HEK293 (cell line): ENCODE results near the gene TCTN1.

Source experiments
- CTCF ChIA-PET: fragments of 350-600 bp; formaldehyde crosslinking; extraction: SDS; loops from one replicate; lab custom pipeline; 2021; ENCODE audit warnings: antibody characterized with exemption; lab: Yijun Ruan, JAX
- POLR2A ChIA-PET: fragments of 300-600 bp; formaldehyde crosslinking; extraction: SDS; loops from one replicate; lab custom pipeline; 2020; ENCODE audit warnings: antibody characterized with exemption, inconsistent platforms; lab: Yijun Ruan, JAX
- H3K27ac ChIP-seq: fragments of 200-500 bp; sonication (Bioruptor generic); 2 replicates; pipeline ENCODE4 v1.5.1; 2014; ENCODE audit warnings: low read depth, low read length, control low read depth, inconsistent platforms; ENCODE audit errors: extremely low read depth
- H3K36me3 ChIP-seq, 2 experiments: fragments of 200-500 bp in 1 of 2; sonication (Bioruptor generic) in 1 of 2; 1 replicate in 1 of 2; 2 replicates in 1 of 2; pipeline ENCODE4 v1.5.1; 2014 to 2017; ENCODE audit warnings: inconsistent platforms in 2 of 2, low read length in 2 of 2; ENCODE audit not compliant: control insufficient read depth in 2 of 2, insufficient read depth in 1 of 2
- H3K4me1 ChIP-seq: fragments of 200-500 bp; sonication (Bioruptor generic); 2 replicates; pipeline ENCODE4 v1.5.1; 2014; ENCODE audit warnings: mild to moderate bottlenecking, low read length, inconsistent platforms; ENCODE audit not compliant: control insufficient read depth, insufficient read depth
- H3K4me3 ChIP-seq: 2 replicates; pipeline ENCODE4 v1.5.1; 2011; ENCODE audit warnings: low read depth, mild to moderate bottlenecking, control low read depth, low read length, moderate library complexity
- H3K9me3 ChIP-seq: fragments of 200-500 bp; sonication (Bioruptor generic); 2 replicates; pipeline ENCODE4 v1.5.1; 2014; ENCODE audit warnings: low read depth, low read length, inconsistent platforms; ENCODE audit not compliant: control insufficient read depth, insufficient read depth
- HOXC10 ChIP-seq: sonication (generic); formaldehyde crosslinking; IDR thresholded peaks from 2 replicates; pipeline ENCODE4 v1.8.1; 2023; ENCODE audit warnings: mild to moderate bottlenecking, missing genetic modification reagents
- OVOL3 ChIP-seq: fragments of 450-650 bp; formaldehyde crosslinking; IDR thresholded peaks from 2 replicates; pipeline ENCODE4 v1.5.1; 2016; ENCODE audit warnings: missing biosample characterization, missing genetic modification characterization
- SCRT1 ChIP-seq: fragments of 450-650 bp; formaldehyde crosslinking; IDR thresholded peaks from 2 replicates; pipeline ENCODE4 v1.5.1; 2016; ENCODE audit warnings: missing biosample characterization, missing genetic modification characterization, borderline replicate concordance
- SP2 ChIP-seq: fragments of 450-650 bp; formaldehyde crosslinking; IDR thresholded peaks from 2 replicates; pipeline ENCODE4 v1.5.1; 2016; ENCODE audit warnings: missing biosample characterization, missing genetic modification characterization
- YY1 ChIP-seq: fragments of 450-650 bp; formaldehyde crosslinking; IDR thresholded peaks from 2 replicates; pipeline ENCODE4 v1.5.1; 2018; ENCODE audit warnings: missing biosample characterization, missing genetic modification characterization
- ZBTB10 ChIP-seq: fragments of 450-650 bp; formaldehyde crosslinking; IDR thresholded peaks from 2 replicates; pipeline ENCODE4 v1.5.1; 2016; ENCODE audit warnings: missing biosample characterization, missing genetic modification characterization
- ZFP69B ChIP-seq: fragments of 450-650 bp; formaldehyde crosslinking; IDR thresholded peaks from 2 replicates; pipeline ENCODE4 v1.5.1; 2016; ENCODE audit warnings: missing biosample characterization, missing genetic modification characterization
- ZNF112 ChIP-seq: fragments of 450-650 bp; formaldehyde crosslinking; IDR thresholded peaks from 2 replicates; pipeline ENCODE4 v1.5.0; 2017; ENCODE audit warnings: missing biosample characterization, missing genetic modification characterization
- ZNF114 ChIP-seq: fragments of 450-650 bp; formaldehyde crosslinking; IDR thresholded peaks from 2 replicates; pipeline ENCODE4 v1.5.0; 2017; ENCODE audit warnings: missing biosample characterization, missing genetic modification characterization
- ZNF138 ChIP-seq: fragments of 450-650 bp; formaldehyde crosslinking; IDR thresholded peaks from 2 replicates; pipeline ENCODE4 v1.5.1; 2016; ENCODE audit warnings: missing biosample characterization, missing genetic modification characterization, borderline replicate concordance
- ZNF214 ChIP-seq: fragments of 450-650 bp; formaldehyde crosslinking; IDR thresholded peaks from 2 replicates; pipeline ENCODE4 v1.5.1; 2017; ENCODE audit warnings: missing biosample characterization, mild to moderate bottlenecking, missing genetic modification characterization, borderline replicate concordance
- ZNF266 ChIP-seq: fragments of 450-650 bp; formaldehyde crosslinking; IDR thresholded peaks from 2 replicates; pipeline ENCODE4 v1.5.1; 2016; ENCODE audit warnings: missing biosample characterization, missing genetic modification characterization, low read depth
- ZNF48 ChIP-seq: fragments of 450-650 bp; formaldehyde crosslinking; IDR thresholded peaks from 2 replicates; pipeline ENCODE4 v1.5.1; 2016; ENCODE audit warnings: missing biosample characterization, missing genetic modification characterization
- ZNF654 ChIP-seq: fragments of 450-650 bp; formaldehyde crosslinking; IDR thresholded peaks from 2 replicates; pipeline ENCODE4 v1.5.1; 2016; ENCODE audit warnings: low read depth, missing biosample characterization, missing genetic modification characterization
- TF ChIP-seq, protein P1 (sequence below): fragments of 450-650 bp; formaldehyde crosslinking; conservative IDR thresholded peaks from 2 replicates; pipeline ENCODE4 v1.5.1; 2016; ENCODE audit warnings: low read depth, missing biosample characterization, missing genetic modification characterization
- TF ChIP-seq, protein P2 (sequence below): fragments of 450-650 bp; formaldehyde crosslinking; IDR thresholded peaks from 2 replicates; pipeline ENCODE4 v1.5.1; 2017; ENCODE audit warnings: missing biosample characterization, missing genetic modification characterization

The TCTN1 gene

GRCh38 chr12:110668480-110669192, 54.7 kb downstream of the TCTN1 start:
- Histone ChIP-seq H3K27ac (no peak overlapping the region), H3K9me3 (no peaks in the 10 kb centered on the region), H3K4me3 (no peak overlapping the region), H3K36me3 (no peaks in the 10 kb centered on the region), H3K4me1 (no peaks in the 10 kb centered on the region)
- CTCF ChIA-PET, result interaction anchor here (0.6 kb wide), 1 partner anchor 51 kb away, joined by 3 read pairs; no protein-coding TSS in a partner anchor
- POLR2A ChIA-PET, result no interaction called here
- TF ChIP-seq, protein P1, sequence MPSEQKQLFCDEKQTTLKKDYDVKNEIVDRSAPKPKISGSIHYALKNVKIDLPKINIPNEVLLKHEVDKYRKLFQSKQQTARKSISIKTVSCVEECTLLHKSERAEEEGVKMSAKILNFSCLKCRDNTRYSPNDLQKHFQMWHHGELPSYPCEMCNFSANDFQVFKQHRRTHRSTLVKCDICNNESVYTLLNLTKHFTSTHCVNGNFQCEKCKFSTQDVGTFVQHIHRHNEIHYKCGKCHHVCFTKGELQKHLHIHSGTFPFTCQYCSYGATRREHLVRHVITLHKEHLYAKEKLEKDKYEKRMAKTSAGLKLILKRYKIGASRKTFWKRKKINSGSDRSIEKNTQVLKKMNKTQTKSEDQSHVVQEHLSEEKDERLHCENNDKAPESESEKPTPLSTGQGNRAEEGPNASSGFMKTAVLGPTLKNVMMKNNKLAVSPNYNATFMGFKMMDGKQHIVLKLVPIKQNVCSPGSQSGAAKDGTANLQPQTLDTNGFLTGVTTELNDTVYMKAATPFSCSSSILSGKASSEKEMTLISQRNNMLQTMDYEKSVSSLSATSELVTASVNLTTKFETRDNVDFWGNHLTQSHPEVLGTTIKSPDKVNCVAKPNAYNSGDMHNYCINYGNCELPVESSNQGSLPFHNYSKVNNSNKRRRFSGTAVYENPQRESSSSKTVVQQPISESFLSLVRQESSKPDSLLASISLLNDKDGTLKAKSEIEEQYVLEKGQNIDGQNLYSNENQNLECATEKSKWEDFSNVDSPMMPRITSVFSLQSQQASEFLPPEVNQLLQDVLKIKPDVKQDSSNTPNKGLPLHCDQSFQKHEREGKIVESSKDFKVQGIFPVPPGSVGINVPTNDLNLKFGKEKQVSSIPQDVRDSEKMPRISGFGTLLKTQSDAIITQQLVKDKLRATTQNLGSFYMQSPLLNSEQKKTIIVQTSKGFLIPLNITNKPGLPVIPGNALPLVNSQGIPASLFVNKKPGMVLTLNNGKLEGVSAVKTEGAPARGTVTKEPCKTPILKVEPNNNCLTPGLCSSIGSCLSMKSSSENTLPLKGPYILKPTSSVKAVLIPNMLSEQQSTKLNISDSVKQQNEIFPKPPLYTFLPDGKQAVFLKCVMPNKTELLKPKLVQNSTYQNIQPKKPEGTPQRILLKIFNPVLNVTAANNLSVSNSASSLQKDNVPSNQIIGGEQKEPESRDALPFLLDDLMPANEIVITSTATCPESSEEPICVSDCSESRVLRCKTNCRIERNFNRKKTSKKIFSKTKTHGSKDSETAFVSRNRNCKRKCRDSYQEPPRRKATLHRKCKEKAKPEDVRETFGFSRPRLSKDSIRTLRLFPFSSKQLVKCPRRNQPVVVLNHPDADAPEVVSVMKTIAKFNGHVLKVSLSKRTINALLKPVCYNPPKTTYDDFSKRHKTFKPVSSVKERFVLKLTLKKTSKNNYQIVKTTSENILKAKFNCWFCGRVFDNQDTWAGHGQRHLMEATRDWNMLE, result no peak
- TF ChIP-seq ZNF112 (tag by site-specific recombination) (no peak), SCRT1 (tag by site-specific recombination) (no peak), ZBTB10 (tag by site-specific recombination) (no peak), HOXC10 (CRISPR knock-in tag) (no peak), ZNF266 (tag by site-specific recombination) (no peak)

GRCh38 chr12:110669193-110669502, 55.2 kb downstream of the TCTN1 start:
- POLR2A ChIA-PET, result no interaction called here
- CTCF ChIA-PET, result no interaction called here

More at GRCh38 chr12:110669193-110669502, 55.2 kb downstream of the TCTN1 start:
- Histone ChIP-seq H3K27ac (no peak overlapping the region), H3K4me1 (no peaks in the 10 kb centered on the region), H3K36me3 (no peaks in the 10 kb centered on the region), H3K9me3 (no peaks in the 10 kb centered on the region), H3K4me3 (no peak overlapping the region)
- TF ChIP-seq SP2 (tag by site-specific recombination) (no peak), ZNF138 (tag by site-specific recombination) (no peak), ZFP69B (tag by site-specific recombination) (no peak), ZNF48 (tag by site-specific recombination) (no peak), ZNF114 (no peak), ZNF214 (tag by site-specific recombination) (no peak), YY1 (tag by site-specific recombination) (no peak), OVOL3 (no peak), ZNF654 (tag by site-specific recombination) (no peak)
- TF ChIP-seq, protein P2, sequence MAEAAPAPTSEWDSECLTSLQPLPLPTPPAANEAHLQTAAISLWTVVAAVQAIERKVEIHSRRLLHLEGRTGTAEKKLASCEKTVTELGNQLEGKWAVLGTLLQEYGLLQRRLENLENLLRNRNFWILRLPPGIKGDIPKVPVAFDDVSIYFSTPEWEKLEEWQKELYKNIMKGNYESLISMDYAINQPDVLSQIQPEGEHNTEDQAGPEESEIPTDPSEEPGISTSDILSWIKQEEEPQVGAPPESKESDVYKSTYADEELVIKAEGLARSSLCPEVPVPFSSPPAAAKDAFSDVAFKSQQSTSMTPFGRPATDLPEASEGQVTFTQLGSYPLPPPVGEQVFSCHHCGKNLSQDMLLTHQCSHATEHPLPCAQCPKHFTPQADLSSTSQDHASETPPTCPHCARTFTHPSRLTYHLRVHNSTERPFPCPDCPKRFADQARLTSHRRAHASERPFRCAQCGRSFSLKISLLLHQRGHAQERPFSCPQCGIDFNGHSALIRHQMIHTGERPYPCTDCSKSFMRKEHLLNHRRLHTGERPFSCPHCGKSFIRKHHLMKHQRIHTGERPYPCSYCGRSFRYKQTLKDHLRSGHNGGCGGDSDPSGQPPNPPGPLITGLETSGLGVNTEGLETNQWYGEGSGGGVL, result no peak
